B cell (primary cell): ENCODE results near the gene RAB33B.

Experiments used
- CTCF ChIP-seq: fragments of 200-600 bp; IDR thresholded peaks from one replicate; pipeline ENCODE4 v1.8.0; 2022; ENCODE audit warnings: antibody characterized with exemption, mild to moderate bottlenecking
- EZH2 ChIP-seq: IDR thresholded peaks from 2 replicates; pipeline ENCODE4 v1.6.1; 2012; ENCODE audit warnings: borderline replicate concordance, low read depth, mild to moderate bottlenecking, moderate library complexity, low read length; ENCODE audit not compliant: insufficient read depth, poor library complexity, severe bottlenecking

- no peak for TF ChIP-seq CTCF
- TF ChIP-seq EZH2: no peak
These were observed 57.4 kb downstream of the RAB33B start for GRCh38 chr4:139511320-139511719.
